PC-9 (cell line): Measurements from ENCODE around the gene CCL24. TPM values are rescaled to one million over a fixed set of nuclear protein-coding genes. Genes with fewer than 3 reads are reported as not detected.

Experiments
- BruUV-seq: library from RNA; stranded (reverse); fragments of 400-500 nt; replicated peaks from 2 replicates; lab custom pipeline; 2021; lab: Mats Ljungman, UMichigan
- CTCF ChIA-PET: fragments of 300-600 bp; sonication (Branson Sonifier 250); formaldehyde crosslinking; loops from one replicate; lab custom pipeline; 2022; ENCODE audit warnings: antibody characterized with exemption; lab: Charles Lee
- POLR2A ChIA-PET: fragments of 300-600 bp; sonication (Branson Sonifier 250); formaldehyde crosslinking; loops from one replicate; lab custom pipeline; 2022; ENCODE audit warnings: antibody characterized with exemption; ENCODE audit not compliant: unreplicated experiment; lab: Charles Lee
- DNase-seq, 2 experiments: peaks; one replicate each; pipeline versions ENCODE4 v3.0.0 to v3.0.0-alpha.2; 2015 to 2022; ENCODE audit warnings: mixed read lengths in 1 of 2
- H2AFZ ChIP-seq: fragments of 200-600 bp; sonication (generic); 2 replicates; pipeline ENCODE4 v1.8.1; 2017; ENCODE audit warnings: antibody characterized with exemption
- H3F3A ChIP-seq: fragments of 200-600 bp; sonication (generic); 2 replicates; pipeline ENCODE4 v1.8.1; 2017; ENCODE audit warnings: antibody characterized with exemption, mild to moderate bottlenecking, low read depth; ENCODE audit not compliant: insufficient read depth
- H3K27ac ChIP-seq: fragments of 200-600 bp; sonication (generic); 2 replicates; pipeline ENCODE4 v1.6.1; 2016; ENCODE audit warnings: mixed run types
- H3K27me3 ChIP-seq: fragments of 200-600 bp; sonication (generic); 2 replicates; pipeline ENCODE4 v1.6.1; 2016; ENCODE audit warnings: low read depth, mixed run types; ENCODE audit not compliant: insufficient read depth
- H3K36me3 ChIP-seq: fragments of 200-600 bp; sonication (generic); 2 replicates; pipeline ENCODE4 v1.6.1; 2016; ENCODE audit warnings: low read depth, mixed run types
- H3K4me1 ChIP-seq: fragments of 200-600 bp; sonication (generic); replicated peaks from 2 replicates; pipeline ENCODE4 v1.6.1; 2016; ENCODE audit warnings: mixed run types; ENCODE audit not compliant: insufficient read depth
- H3K4me2 ChIP-seq: fragments of 200-600 bp; sonication (generic); 2 replicates; pipeline ENCODE4 v1.6.1; 2017; ENCODE audit warnings: mixed run types
- H3K4me3 ChIP-seq: fragments of 200-600 bp; sonication (generic); 2 replicates; pipeline ENCODE4 v1.6.1; 2016; ENCODE audit warnings: mixed run types
- H3K79me2 ChIP-seq: fragments of 200-600 bp; sonication (generic); 2 replicates; pipeline ENCODE4 v1.6.1; 2017; ENCODE audit warnings: low read depth, mixed run types
- H3K9me2 ChIP-seq: fragments of 200-600 bp; sonication (generic); 2 replicates; pipeline ENCODE4 v1.8.1; 2017; ENCODE audit warnings: mild to moderate bottlenecking; ENCODE audit not compliant: insufficient read depth
- H3K9me3 ChIP-seq: fragments of 200-600 bp; sonication (generic); 2 replicates; pipeline ENCODE4 v1.8.1; 2016; ENCODE audit warnings: low read depth; ENCODE audit not compliant: insufficient read depth
- H4K20me1 ChIP-seq: fragments of 200-600 bp; sonication (generic); 2 replicates; pipeline ENCODE4 v1.8.1; 2017; ENCODE audit not compliant: insufficient read depth
- EZH2 ChIP-seq: fragments of 200-600 bp; sonication (generic); IDR thresholded peaks from 2 replicates; pipeline ENCODE4 v1.8.0; 2017; ENCODE audit warnings: antibody characterized with exemption, low read depth
- intact Hi-C: fragments of 100-400 bp; cut with micrococcal nuclease; formaldehyde crosslinking; loops from one replicate; pipeline ENCODE4 v1.10.0; 2022; ENCODE audit not compliant: unreplicated experiment
- total RNA-seq: library from RNA; stranded (reverse); gene quantifications from 2 replicates; pipeline ENCODE4 v1.2.3, GENCODE V29; 2021
- TF ChIP-seq, protein P1 (sequence below): fragments of 200-600 bp; sonication (generic); conservative IDR thresholded peaks from 2 replicates; pipeline ENCODE4 v1.6.1; 2017; ENCODE audit warnings: mixed run types, antibody characterized with exemption, mild to moderate bottlenecking, moderate library complexity

The CCL24 gene
- total RNA-seq, 1 experiment from 2014 or later, result not detected

DNA sequence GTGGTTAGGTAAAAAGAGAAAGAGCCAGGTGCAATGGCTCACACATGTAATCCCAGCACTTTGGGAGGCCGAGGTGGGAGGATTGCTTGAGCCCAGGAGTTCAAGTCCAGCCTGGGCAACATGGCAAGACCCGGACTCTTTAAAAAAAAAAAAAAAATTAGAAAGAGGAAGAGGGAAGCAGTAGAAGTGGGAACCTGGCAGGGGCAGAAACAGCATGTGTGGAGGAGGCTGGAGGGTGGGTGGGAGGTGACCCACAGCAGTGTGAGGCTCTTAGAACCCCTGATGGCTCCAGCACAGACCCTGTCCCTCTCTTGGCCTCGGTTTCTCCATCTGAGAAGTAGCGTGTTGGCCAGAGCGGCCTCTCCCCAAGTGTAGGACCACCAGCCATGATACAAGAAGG is 4.9 kb upstream of the CCL24 start:
- Histone ChIP-seq H3F3A (no peaks in the 10 kb centered on the region), H3K9me2 (no peaks in the 10 kb centered on the region), H3K27me3 (peaks cover 11% of the 10 kb centered on the region), H3K4me3 (no peak overlapping the region), H3K27ac (no peak overlapping the region), H4K20me1 (no peaks in the 10 kb centered on the region), H3K36me3 (no peaks in the 10 kb centered on the region), H3K4me1 (peaks cover 7% of the 10 kb centered on the region), H3K9me3 (no peaks in the 10 kb centered on the region), H3K79me2 (no peaks in the 10 kb centered on the region), H2AFZ (no peak overlapping the region), H3K4me2 (no peak overlapping the region)
- no TSS peak for BruUV-seq
- TF ChIP-seq EZH2, result no peak
- TF ChIP-seq, protein P1, sequence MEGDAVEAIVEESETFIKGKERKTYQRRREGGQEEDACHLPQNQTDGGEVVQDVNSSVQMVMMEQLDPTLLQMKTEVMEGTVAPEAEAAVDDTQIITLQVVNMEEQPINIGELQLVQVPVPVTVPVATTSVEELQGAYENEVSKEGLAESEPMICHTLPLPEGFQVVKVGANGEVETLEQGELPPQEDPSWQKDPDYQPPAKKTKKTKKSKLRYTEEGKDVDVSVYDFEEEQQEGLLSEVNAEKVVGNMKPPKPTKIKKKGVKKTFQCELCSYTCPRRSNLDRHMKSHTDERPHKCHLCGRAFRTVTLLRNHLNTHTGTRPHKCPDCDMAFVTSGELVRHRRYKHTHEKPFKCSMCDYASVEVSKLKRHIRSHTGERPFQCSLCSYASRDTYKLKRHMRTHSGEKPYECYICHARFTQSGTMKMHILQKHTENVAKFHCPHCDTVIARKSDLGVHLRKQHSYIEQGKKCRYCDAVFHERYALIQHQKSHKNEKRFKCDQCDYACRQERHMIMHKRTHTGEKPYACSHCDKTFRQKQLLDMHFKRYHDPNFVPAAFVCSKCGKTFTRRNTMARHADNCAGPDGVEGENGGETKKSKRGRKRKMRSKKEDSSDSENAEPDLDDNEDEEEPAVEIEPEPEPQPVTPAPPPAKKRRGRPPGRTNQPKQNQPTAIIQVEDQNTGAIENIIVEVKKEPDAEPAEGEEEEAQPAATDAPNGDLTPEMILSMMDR, result no peak
- ChIA-PET CTCF (no interaction called here), POLR2A (no interaction called here)
- DNase-seq, result no peak
- intact Hi-C loops, result no loop called here

DNA sequence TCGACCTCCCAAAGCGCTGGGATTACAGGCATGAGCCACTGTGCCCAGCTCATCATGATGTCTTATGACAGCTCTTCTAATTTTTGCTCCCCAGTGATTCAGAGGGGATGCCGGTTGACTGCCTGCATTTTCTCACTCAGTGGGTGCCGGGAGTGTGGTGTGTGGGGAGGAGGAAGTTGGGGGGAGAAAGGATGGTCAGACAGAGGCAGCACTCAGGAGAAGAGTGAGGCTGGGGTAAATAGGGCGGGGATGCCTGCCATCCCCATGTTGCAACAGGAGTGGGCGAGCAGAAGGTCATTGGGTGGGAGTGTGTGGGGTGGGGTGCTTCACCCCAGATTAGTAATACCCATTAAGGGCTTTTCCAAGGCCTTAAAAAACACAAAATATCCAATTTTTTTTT is 3.5 kb upstream of the CCL24 start:
- BruUV-seq, result no TSS peak
- POLR2A ChIA-PET, result no interaction called here

DNA sequence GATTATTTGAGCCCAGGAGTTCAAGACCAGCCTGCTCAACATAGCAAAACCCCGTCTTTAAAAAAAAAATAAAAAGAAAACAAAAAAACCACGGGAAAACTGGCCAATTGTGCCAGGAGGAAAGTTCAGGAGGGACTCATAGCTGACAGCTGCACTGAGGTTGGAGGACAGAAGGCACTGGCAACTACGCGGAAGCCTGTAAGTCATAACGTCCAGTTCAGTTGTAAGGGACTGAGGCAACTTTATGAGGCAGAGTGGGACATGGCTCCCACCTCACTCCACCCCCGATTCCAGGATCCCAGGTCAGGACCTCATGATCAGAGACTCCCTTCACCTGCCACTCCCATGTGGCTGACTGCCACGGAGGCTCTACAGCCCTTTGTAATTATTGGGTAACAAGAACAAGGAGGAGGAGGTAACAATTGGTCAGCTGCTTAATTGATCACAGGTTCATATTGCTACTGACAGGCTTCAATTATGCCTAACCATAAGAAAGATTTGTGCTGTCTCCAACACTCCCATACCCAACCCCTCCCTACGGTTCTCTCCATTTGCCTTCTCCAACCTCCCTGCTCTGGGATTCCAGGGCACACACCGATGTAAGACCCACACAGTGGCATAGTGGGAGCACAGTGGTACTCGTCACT is 1.9 kb upstream of the CCL24 start:
- Histone ChIP-seq H3F3A (no peaks in the 10 kb centered on the region), H4K20me1 (no peaks in the 10 kb centered on the region), H3K27me3 (peaks cover 11% of the 10 kb centered on the region), H3K79me2 (no peaks in the 10 kb centered on the region), H3K9me2 (no peaks in the 10 kb centered on the region), H3K27ac (no peak overlapping the region), H3K9me3 (no peaks in the 10 kb centered on the region), H2AFZ (no peak overlapping the region), H3K36me3 (no peaks in the 10 kb centered on the region), H3K4me3 (no peak overlapping the region), H3K4me1 (no peaks in the 10 kb centered on the region), H3K4me2 (no peak overlapping the region)
- ChIA-PET CTCF (no interaction called here), POLR2A (no interaction called here)
- no TSS peak for BruUV-seq
- TF ChIP-seq EZH2, result no peak
- TF ChIP-seq, protein P1, result no peak
- intact Hi-C loops, result no loop called here
- no peak for DNase-seq

More for the DNA sequence above, 3.5 kb upstream of the CCL24 start:
- Histone ChIP-seq H3K79me2 (no peaks in the 10 kb centered on the region), H3K27me3 (peaks cover 11% of the 10 kb centered on the region), H3K9me3 (no peaks in the 10 kb centered on the region), H2AFZ (no peak overlapping the region), H3K27ac (no peak overlapping the region), H3K4me3 (no peak overlapping the region), H4K20me1 (no peaks in the 10 kb centered on the region), H3K4me2 (no peak overlapping the region), H3K36me3 (no peaks in the 10 kb centered on the region), H3F3A (no peaks in the 10 kb centered on the region), H3K4me1 (no peaks in the 10 kb centered on the region), H3K9me2 (no peaks in the 10 kb centered on the region)
- intact Hi-C loops, result no loop called here
- TF ChIP-seq EZH2, result no peak
- TF ChIP-seq, protein P1, result no peak
- CTCF ChIA-PET, result no interaction called here
- DNase-seq, result no peak
